ENCODE data around the gene DENND4C.

The DENND4C gene

DNA sequence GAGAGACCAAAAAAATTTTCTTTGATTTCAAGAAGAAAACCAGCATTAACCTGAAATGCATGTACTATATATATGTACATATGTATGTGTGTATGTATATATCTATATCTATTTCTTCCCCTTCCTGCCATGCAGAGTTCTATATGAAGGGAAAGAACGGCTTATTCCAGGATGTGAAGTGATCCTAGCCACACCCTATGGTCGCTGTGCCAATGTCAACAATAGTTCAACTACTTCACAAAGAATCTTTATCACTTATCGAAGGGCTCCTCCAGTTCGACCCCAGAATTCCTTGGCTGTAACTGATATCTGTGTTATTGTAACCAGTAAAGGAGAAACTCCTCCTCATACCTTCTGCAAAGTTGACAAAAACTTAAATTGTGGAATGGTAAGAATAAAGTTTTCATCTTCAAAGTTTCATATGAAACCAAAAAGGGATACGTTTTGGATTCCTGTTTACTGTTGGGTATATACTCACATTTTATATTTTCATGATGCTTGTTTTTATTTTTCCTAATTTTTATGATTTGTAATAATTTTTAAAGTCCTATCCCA lies 56.2 kb downstream of the DENND4C start:
- Histone ChIP-seq H3K27me3 (replicated peaks) (no peaks in the 10 kb centered on the region), H3K36me3 (replicated peaks) (peaks cover 5% of the 10 kb centered on the region), H3K4me3 (ENCODE audit: low read depth, low read length) (no peak overlapping the region), H3K27ac (no peak overlapping the region)
- peak; percentile 16 for DNase-seq
- TF ChIP-seq, protein P1, sequence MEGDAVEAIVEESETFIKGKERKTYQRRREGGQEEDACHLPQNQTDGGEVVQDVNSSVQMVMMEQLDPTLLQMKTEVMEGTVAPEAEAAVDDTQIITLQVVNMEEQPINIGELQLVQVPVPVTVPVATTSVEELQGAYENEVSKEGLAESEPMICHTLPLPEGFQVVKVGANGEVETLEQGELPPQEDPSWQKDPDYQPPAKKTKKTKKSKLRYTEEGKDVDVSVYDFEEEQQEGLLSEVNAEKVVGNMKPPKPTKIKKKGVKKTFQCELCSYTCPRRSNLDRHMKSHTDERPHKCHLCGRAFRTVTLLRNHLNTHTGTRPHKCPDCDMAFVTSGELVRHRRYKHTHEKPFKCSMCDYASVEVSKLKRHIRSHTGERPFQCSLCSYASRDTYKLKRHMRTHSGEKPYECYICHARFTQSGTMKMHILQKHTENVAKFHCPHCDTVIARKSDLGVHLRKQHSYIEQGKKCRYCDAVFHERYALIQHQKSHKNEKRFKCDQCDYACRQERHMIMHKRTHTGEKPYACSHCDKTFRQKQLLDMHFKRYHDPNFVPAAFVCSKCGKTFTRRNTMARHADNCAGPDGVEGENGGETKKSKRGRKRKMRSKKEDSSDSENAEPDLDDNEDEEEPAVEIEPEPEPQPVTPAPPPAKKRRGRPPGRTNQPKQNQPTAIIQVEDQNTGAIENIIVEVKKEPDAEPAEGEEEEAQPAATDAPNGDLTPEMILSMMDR (IDR thresholded peaks at IDR 0.05; ENCODE audit: low read depth, low read length, missing control alignments) = no peak
- in situ Hi-C loops (cut with HindIII; ENCODE audit: low pct_ligation_motif_present, low sequenced_read_pairs) = no loop called here

DNA sequence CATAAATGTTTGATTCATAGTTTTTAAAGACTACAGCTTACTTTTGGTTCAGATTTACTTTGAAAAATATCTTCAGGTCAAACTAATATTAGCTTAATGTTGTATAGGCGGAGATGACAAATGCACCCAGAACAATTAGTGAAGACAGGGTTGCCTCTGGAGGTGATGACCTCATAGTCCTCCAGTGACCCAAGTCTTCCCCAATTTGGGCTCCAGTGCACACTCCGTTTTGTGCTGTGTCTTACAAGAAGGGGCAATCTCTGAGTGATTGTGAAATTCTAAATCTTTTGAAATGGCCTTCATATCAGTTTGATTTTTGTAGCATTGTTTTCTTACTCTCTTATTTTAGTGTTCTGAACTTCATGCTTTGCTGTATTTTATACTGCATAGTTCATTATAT lies 57.6 kb downstream of the DENND4C start:
- no peak for DNase-seq
- TF ChIP-seq, protein P1 (IDR thresholded peaks at IDR 0.05; ENCODE audit: low read depth, low read length, missing control alignments) = no peak
- H3K36me3 ChIP-seq (replicated peaks) = peaks cover 5% of the 10 kb centered on the region
- no peak overlapping the region for H3K27ac ChIP-seq
- in situ Hi-C loops (cut with HindIII; ENCODE audit: low pct_ligation_motif_present, low sequenced_read_pairs) = no loop called here
- H3K27me3 ChIP-seq (replicated peaks) = no peaks in the 10 kb centered on the region
- H3K4me3 ChIP-seq (ENCODE audit: low read depth, low read length) = no peak overlapping the region

DNA sequence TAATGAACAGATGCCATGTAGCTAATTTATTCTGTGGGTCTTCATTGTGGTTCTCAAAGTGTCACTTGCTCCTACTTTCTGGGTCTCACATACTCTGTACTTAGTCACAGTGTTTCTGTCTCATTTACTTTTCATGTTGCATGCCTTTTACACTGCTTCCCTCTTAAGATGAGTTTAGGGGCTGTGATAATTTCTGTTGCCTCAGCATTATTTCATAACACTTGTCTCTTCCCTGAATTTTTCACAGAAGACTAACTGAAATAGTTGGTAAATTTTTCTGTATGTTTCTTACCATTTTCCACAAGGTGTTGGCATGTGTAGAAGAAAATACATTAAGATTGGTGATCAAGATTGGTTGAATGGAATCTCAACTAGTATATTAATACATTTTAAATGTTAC lies 59.6 kb downstream of the DENND4C start:
- TF ChIP-seq, protein P1 (IDR thresholded peaks at IDR 0.05; ENCODE audit: low read depth, low read length, missing control alignments) = no peak
- no peak for DNase-seq
- H3K4me3 ChIP-seq (ENCODE audit: low read depth, low read length) = no peak overlapping the region
- peaks cover 5% of the 10 kb centered on the region for H3K36me3 ChIP-seq (replicated peaks)
- H3K27me3 ChIP-seq (replicated peaks) = no peaks in the 10 kb centered on the region
- H3K27ac ChIP-seq = no peak overlapping the region
- in situ Hi-C loops (cut with HindIII; ENCODE audit: low pct_ligation_motif_present, low sequenced_read_pairs) = no loop called here

DNA sequence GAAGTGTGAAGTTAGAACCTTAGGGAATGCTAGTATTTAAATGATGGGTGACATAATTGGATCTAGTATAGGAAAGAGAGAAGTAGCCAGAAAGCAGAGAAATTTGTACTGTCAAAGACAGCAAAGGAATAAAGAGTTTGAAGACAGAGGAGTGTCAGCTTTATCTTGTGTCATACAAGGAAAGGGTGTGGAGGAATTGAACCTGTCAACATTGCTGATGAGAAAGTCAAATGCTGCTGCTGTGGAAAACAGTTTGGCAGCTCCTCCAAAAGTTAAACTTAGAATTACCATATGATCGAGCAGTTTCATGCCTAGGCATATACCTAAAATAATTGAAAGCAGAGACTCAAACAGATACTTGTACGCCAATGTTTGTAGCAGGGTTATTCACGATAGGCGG lies 63.7 kb downstream of the DENND4C start:
- TF ChIP-seq, protein P1 (IDR thresholded peaks at IDR 0.05; ENCODE audit: low read depth, low read length, missing control alignments) = no peak

DNA sequence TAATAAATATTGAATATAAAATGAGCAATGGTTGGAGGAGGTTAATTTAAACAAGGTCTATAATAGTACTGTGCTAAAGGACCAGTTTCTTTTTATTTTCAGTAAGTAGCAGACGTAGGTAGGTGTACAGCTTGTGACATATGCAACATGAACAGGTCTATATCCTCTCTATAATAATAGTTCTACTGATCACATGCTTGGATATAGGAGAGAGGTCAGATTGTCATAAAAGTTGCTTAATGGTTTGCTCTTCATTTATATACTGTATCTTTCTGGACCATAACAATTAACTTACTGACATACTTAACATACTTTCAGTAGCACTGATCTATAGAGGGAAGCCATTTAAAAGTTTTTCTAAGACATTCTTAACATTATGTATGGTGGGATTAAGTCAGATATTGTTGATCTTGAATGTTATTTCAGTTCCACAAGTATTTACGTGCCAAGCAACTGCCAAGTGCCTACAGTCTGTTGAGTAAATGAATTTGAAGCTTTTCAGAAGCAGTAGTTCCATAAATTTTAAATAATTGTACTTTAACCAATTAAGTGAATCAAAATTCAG lies 68.0 kb downstream of the DENND4C start:
- TF ChIP-seq, protein P1 (IDR thresholded peaks at IDR 0.05; ENCODE audit: low read depth, low read length, missing control alignments) = no peak
- H3K36me3 ChIP-seq (replicated peaks) = peaks cover 8% of the 10 kb centered on the region
- no peak overlapping the region for H3K4me3 ChIP-seq (ENCODE audit: low read depth, low read length)
- in situ Hi-C loops (cut with HindIII; ENCODE audit: low pct_ligation_motif_present, low sequenced_read_pairs) = no loop called here
- no peak overlapping the region for H3K27ac ChIP-seq
- DNase-seq = peak; percentile 20
- H3K27me3 ChIP-seq (replicated peaks) = no peaks in the 10 kb centered on the region

More for the DNA sequence above, 63.7 kb downstream of the DENND4C start:
- H3K27ac ChIP-seq = no peak overlapping the region
- peaks cover 10% of the 10 kb centered on the region for H3K36me3 ChIP-seq (replicated peaks)
- DNase-seq = no peak
- no peak overlapping the region for H3K4me3 ChIP-seq (ENCODE audit: low read depth, low read length)
- no peaks in the 10 kb centered on the region for H3K27me3 ChIP-seq (replicated peaks)
- in situ Hi-C loops (cut with HindIII; ENCODE audit: low pct_ligation_motif_present, low sequenced_read_pairs) = no loop called here

DNA sequence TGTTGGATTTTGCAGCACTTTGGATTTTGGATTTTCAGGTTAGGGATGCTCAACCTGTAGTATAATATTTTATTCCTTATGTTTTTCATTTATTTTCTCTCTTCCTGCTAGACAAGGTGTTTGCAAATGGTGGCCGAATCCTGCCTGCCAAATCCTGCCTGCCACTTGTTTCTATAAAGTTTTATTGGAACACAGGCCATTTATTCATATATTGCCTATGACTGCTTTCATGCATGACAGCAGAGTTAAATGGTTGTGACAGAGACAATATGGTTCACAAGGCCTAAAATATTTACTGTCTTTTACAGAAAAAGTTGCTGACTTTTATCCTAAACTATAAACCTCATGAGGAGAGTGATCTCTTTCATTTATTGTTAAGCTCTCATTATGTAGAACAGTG lies 72.7 kb downstream of the DENND4C start:
- in situ Hi-C loops (cut with HindIII; ENCODE audit: low pct_ligation_motif_present, low sequenced_read_pairs) = no loop called here
- no peaks in the 10 kb centered on the region for H3K27me3 ChIP-seq (replicated peaks)

More for the DNA sequence above, 72.7 kb downstream of the DENND4C start:
- no peak overlapping the region for H3K4me3 ChIP-seq (ENCODE audit: low read depth, low read length)
- H3K36me3 ChIP-seq (replicated peaks) = peaks cover 3% of the 10 kb centered on the region
- no peak for DNase-seq
- no peak overlapping the region for H3K27ac ChIP-seq
- TF ChIP-seq, protein P1 (IDR thresholded peaks at IDR 0.05; ENCODE audit: low read depth, low read length, missing control alignments) = no peak

All from brain microvascular endothelial cell (primary cell).